ENCODE measurements around the gene TNIP2. TPM values are rescaled to one million over a fixed set of nuclear protein-coding genes. Genes with fewer than 3 reads are reported as not detected.

TNIP2 gene
- total RNA-seq, 4 donors from 2014 or later = 91.8 to 203 (median 129) TPM

DNA sequence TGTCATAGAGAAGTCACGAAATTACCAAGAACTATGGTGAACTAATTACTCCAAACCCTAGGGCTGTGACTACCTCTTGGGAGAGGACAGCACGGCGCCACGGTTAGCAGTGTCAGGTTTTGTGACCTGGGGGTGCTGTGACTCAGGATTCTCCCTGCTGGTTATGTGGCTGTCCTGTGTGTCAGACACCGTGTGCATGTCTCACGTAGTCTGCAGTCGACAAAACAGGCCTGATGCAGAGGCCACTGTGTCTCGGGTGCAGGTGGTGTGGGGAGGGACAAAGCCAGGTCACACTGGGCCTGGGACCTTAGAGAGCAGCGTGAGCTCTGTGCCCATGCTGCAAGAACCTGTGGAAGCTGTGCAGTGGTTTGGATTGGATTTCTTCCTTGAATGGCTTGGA, 34.1 kb downstream of the TNIP2 start:
- Histone ChIP-seq H3K27me3 (no peaks in the 10 kb centered on the region), H3K4me1 (no peaks in the 10 kb centered on the region), H3K36me3 (peaks cover 0 to 32% (median 14%) of the 10 kb centered on the region in 4 donors), H3K4me3 (no peak overlapping the region), H3K9me3 (no peaks in the 10 kb centered on the region), H3K27ac (no peak overlapping the region)
- in situ Hi-C loops (cut with MboI; ENCODE audit: low pct_ligation_motif_present in 1 of 4, low pct_unique_long_range_greater_than_20kb in 1 of 4, low sequenced_read_pairs in 3 of 4) (no loop called here), intact Hi-C loops (cut with DNase I; ENCODE audit: low total_unique reads) (no loop called here)
- DNase-seq = no peak
- WGBS, 2 donors (ENCODE audit: low coverage in 1 of 2) = 88% methylated on average over 9 of the region's 9 CpGs; no CpG with 5 or more reads in 1 of the 2 donors
- TF ChIP-seq, protein P1, sequence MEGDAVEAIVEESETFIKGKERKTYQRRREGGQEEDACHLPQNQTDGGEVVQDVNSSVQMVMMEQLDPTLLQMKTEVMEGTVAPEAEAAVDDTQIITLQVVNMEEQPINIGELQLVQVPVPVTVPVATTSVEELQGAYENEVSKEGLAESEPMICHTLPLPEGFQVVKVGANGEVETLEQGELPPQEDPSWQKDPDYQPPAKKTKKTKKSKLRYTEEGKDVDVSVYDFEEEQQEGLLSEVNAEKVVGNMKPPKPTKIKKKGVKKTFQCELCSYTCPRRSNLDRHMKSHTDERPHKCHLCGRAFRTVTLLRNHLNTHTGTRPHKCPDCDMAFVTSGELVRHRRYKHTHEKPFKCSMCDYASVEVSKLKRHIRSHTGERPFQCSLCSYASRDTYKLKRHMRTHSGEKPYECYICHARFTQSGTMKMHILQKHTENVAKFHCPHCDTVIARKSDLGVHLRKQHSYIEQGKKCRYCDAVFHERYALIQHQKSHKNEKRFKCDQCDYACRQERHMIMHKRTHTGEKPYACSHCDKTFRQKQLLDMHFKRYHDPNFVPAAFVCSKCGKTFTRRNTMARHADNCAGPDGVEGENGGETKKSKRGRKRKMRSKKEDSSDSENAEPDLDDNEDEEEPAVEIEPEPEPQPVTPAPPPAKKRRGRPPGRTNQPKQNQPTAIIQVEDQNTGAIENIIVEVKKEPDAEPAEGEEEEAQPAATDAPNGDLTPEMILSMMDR (IDR thresholded peaks at IDR 0.05) = no peak
- no peak for TF ChIP-seq POLR2A (IDR thresholded peaks at IDR 0.05)
- TF ChIP-seq POLR2AphosphoS5 (IDR thresholded peaks at IDR 0.05) = no peak
- TF ChIP-seq EP300 (IDR thresholded peaks at IDR 0.05; ENCODE audit: low read depth) = no peak

- in situ Hi-C loops (cut with MboI; ENCODE audit: low pct_ligation_motif_present in 1 of 4, low pct_unique_long_range_greater_than_20kb in 1 of 4, low sequenced_read_pairs in 3 of 4) = no loop called here
- intact Hi-C loops (cut with DNase I; ENCODE audit: low total_unique reads) = no loop called here
Observed at GRCh38 chr4:2721586-2721985, 34.5 kb downstream of the TNIP2 start.

GRCh38 chr4:2716236-2716635, 39.9 kb downstream of the TNIP2 start:
- peaks cover 0 to 14% (median 0%) of the 10 kb centered on the region in 4 donors for H3K4me1 ChIP-seq
- H3K9me3 ChIP-seq = no peaks in the 10 kb centered on the region
- no peak overlapping the region for H3K4me3 ChIP-seq
- intact Hi-C loops (cut with DNase I; ENCODE audit: low total_unique reads) = no loop called here
- H3K27ac ChIP-seq = no peak overlapping the region
- H3K36me3 ChIP-seq = peaks cover 0 to 42% (median 19%) of the 10 kb centered on the region in 4 donors
- 97% methylated on average over 8 of the region's 8 CpGs; no CpG with 5 or more reads in 1 of the 2 donors for WGBS, 2 donors (ENCODE audit: low coverage in 1 of 2)
- in situ Hi-C loops (cut with MboI; ENCODE audit: low pct_ligation_motif_present in 1 of 4, low pct_unique_long_range_greater_than_20kb in 1 of 4, low sequenced_read_pairs in 3 of 4) = no loop called here
- no peaks in the 10 kb centered on the region for H3K27me3 ChIP-seq
- no peak for TF ChIP-seq POLR2AphosphoS5 (IDR thresholded peaks at IDR 0.05)
- TF ChIP-seq, protein P1 (IDR thresholded peaks at IDR 0.05) = no peak
- TF ChIP-seq EP300 (IDR thresholded peaks at IDR 0.05; ENCODE audit: low read depth) = no peak
- DNase-seq = no peak

More at GRCh38 chr4:2721586-2721985, 34.5 kb downstream of the TNIP2 start:
- WGBS, 2 donors (ENCODE audit: low coverage in 1 of 2) = 89% methylated on average over 11 of the region's 11 CpGs; no CpG with 5 or more reads in 1 of the 2 donors
- no peaks in the 10 kb centered on the region for H3K9me3 ChIP-seq
- H3K4me3 ChIP-seq = no peak overlapping the region
- no peaks in the 10 kb centered on the region for H3K4me1 ChIP-seq
- no peak for DNase-seq
- peaks cover 0 to 36% (median 17%) of the 10 kb centered on the region in 4 donors for H3K36me3 ChIP-seq
- H3K27me3 ChIP-seq = no peaks in the 10 kb centered on the region
- TF ChIP-seq EP300 (IDR thresholded peaks at IDR 0.05; ENCODE audit: low read depth) (no peak), POLR2AphosphoS5 (IDR thresholded peaks at IDR 0.05) (no peak), POLR2A (IDR thresholded peaks at IDR 0.05) (no peak)
- TF ChIP-seq, protein P1 (IDR thresholded peaks at IDR 0.05) = no peak
- H3K27ac ChIP-seq = no peak overlapping the region

- intact Hi-C loops (cut with DNase I; ENCODE audit: low total_unique reads) = no loop called here
- Histone ChIP-seq H3K4me1 (peaks cover 0 to 14% (median 0%) of the 10 kb centered on the region in 4 donors), H3K27ac (no peak overlapping the region), H3K36me3 (peaks cover 0 to 37% (median 19%) of the 10 kb centered on the region in 4 donors), H3K4me3 (no peak overlapping the region), H3K9me3 (no peaks in the 10 kb centered on the region), H3K27me3 (no peaks in the 10 kb centered on the region)
- DNase-seq = no peak
- TF ChIP-seq POLR2A (IDR thresholded peaks at IDR 0.05) = no peak
- TF ChIP-seq, protein P1 (IDR thresholded peaks at IDR 0.05) = no peak
- no peak for TF ChIP-seq POLR2AphosphoS5 (IDR thresholded peaks at IDR 0.05)
- no peak for TF ChIP-seq EP300 (IDR thresholded peaks at IDR 0.05; ENCODE audit: low read depth)
- in situ Hi-C loops (cut with MboI; ENCODE audit: low pct_ligation_motif_present in 1 of 4, low pct_unique_long_range_greater_than_20kb in 1 of 4, low sequenced_read_pairs in 3 of 4) = no loop called here
- 71% methylated on average over 5 of the region's 5 CpGs; no CpG with 5 or more reads in 1 of the 2 donors for WGBS, 2 donors (ENCODE audit: low coverage in 1 of 2)
Observed at GRCh38 chr4:2715426-2715825, 40.7 kb downstream of the TNIP2 start.

All from transverse colon (tissue), 4 donors.